ENCODE measurements around the gene ARPC5. TPM values are rescaled to one million over a fixed set of nuclear protein-coding genes. Genes with fewer than 3 reads are reported as not detected.

Gene ARPC5
- total RNA-seq, 4 donors from 2014 or later = 59.7 to 202 (median 102) TPM

DNA sequence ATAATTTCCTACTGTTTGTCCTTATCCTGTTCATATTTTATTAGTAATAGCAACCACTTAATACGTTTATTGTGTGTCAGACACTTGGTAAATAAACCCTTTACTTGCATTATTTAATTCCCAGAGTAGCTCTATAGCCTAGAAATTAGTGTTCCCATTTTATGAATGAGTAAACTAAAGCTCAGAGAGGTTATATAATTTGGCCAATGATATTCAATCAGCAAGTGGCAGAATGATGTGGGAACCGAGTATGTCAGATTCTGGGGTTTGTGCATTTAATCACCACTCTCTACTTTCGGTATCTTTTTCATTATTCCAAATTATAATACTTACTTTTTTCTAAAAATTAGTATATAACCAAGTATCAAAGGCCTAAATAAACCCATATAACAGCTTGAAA, 6.6 kb upstream of the ARPC5 start:
- TF ChIP-seq, protein P1, sequence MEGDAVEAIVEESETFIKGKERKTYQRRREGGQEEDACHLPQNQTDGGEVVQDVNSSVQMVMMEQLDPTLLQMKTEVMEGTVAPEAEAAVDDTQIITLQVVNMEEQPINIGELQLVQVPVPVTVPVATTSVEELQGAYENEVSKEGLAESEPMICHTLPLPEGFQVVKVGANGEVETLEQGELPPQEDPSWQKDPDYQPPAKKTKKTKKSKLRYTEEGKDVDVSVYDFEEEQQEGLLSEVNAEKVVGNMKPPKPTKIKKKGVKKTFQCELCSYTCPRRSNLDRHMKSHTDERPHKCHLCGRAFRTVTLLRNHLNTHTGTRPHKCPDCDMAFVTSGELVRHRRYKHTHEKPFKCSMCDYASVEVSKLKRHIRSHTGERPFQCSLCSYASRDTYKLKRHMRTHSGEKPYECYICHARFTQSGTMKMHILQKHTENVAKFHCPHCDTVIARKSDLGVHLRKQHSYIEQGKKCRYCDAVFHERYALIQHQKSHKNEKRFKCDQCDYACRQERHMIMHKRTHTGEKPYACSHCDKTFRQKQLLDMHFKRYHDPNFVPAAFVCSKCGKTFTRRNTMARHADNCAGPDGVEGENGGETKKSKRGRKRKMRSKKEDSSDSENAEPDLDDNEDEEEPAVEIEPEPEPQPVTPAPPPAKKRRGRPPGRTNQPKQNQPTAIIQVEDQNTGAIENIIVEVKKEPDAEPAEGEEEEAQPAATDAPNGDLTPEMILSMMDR (IDR thresholded peaks at IDR 0.05; ENCODE audit: low read depth) = no peak

DNA sequence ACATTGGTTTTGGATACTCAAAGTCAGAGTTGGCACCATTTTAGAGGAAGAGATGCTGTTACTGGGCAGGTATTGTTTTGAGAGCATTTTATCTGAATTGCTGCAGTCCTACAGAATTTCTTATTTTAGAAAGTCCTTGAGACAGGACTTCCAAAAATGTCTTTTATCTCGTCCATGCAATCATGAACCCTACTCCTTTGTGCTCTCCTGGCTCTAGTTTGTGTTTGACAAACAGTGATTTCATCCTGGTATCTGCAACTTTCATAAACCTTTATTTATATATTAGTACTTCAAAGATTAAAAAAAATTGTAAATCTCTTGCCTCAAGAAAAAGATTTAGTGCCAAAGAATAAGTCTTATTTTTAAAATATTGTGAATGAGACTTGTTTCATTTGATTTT, 4.6 kb upstream of the ARPC5 start:
- TF ChIP-seq, protein P1 (IDR thresholded peaks at IDR 0.05; ENCODE audit: low read depth) = no peak

DNA sequence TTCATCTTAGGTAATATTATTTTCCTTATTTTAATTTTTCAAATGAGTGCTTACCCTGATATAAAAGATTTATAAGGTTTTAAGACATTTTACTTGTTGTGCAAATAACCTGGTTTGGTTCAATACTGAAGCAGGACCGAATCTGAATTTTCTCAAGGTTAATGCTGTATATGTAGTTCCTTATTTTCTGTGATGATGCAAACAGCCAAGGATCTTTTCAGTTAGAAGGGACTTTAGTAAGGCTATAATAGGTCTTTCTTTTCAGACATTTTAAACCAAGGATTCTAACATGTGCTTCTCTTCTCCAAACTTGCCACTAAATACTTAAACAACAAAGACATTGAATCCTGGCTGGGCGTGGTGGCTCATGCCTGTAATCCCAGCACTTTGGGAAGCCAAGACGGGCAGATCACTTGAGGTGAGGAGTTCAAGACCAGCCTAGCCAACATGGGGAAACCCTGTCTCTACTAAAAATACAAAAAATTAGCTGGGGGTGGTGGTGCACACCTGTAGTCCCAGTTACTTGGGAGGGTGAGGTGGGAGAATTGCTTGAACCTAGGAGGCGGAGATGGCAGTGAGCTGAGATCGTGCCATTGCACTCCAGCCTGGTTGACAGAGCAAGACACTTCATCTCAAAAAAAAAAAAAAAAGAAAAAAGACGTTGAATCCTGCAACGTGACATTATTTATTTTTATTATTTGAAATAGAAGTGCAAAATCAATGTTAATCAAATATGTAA, 3.2 kb upstream of the ARPC5 start:
- TF ChIP-seq, protein P1 (IDR thresholded peaks at IDR 0.05; ENCODE audit: low read depth) = no peak

DNA sequence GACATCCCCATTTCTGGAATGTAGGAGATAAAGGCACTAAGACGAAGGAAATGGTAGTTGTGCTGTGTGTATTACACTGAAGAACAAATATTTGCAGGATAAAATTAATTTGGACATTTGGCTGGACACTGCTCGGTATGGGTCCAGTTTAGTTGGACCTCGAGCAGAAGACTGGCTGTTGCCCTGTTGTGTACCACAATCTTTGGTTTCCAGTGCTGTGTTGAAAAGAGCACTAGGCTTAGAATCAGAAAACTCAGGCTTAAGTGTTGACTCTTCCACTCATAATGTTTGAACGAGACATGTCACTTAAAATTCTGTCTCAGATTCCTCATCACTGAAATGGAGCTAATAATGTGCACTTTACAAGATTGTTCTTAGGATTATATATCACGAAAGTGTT, 1.2 kb upstream of the ARPC5 start:
- TF ChIP-seq, protein P1 (IDR thresholded peaks at IDR 0.05; ENCODE audit: low read depth) = no peak

DNA sequence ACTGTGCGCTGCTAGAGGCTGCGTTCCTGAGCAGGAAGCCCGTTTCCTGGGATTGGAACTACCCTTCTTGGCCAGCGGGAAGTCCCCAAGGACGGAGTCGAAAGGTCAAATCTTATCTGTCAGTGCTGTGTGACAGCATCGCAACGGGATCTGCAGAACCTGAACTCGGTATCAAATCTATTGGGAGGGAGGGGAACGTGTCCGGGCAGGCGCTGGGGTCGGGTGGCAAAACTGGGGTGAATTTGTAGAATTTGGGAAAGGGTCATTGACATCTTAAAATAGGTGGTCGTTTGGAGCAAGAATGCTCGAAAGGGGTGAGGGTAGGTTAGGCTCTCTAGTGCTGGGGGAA, 725 bp upstream of the ARPC5 start:
- TF ChIP-seq, protein P1 (IDR thresholded peaks at IDR 0.05; ENCODE audit: low read depth) = no peak

DNA sequence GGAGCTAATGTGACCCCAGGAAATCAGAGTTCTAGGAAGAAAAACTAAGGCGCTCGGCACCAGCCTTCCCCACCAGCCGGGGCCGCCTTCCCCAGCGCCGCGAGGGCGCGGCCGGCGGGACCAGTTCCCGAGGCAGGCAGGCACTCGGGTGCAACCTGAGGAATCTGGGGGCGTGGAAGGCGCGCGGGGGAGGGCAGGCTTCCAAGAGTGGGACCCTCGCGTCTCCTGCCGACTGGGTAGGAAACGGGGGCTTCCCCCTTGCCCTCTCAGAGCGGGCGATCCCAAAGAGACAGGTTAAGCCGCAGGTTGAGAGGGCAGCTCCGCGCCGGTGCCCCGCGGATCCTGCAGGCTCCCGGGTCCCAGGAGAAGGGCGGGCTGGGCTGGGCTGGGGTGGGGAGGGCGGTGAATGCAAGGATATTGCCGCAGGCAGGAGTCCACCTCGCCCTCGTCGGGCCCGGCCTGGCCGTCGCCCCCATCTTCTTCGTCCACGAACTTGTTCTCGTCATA, 431 bp downstream of the ARPC5 start:
- TF ChIP-seq, protein P1 (IDR thresholded peaks at IDR 0.05; ENCODE audit: low read depth) = no peak

DNA sequence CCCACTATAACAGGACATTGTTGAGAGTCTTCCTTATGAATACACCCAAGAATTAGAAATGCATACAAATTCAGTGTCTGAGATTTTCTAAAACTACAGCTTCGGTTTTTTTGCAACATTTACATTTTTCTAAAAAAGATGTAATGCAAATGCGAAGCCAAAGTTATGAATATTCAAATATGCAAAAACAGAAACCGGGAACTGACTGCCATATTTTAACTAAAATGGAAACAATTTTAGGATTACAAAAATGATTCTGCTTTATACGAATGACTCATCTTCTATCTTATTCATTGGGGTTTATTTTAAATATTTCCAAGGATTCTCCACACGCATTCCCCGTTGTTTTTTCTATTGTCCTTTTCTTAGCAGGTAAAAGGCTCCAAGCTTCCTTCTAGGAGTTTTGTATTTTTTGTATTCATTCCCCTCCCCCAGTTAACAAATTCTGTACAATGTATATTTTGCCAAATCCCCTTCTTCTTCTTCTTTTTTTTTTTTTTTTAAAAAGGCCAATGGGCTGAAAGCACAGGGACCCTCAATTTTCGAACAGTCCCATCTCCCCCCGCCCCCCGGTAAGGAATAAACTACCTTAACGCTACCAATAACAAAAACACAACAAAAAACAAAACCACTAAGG, 1.0 kb downstream of the ARPC5 start:
- TF ChIP-seq, protein P1 (IDR thresholded peaks at IDR 0.05; ENCODE audit: low read depth) = no peak

All from subcutaneous adipose tissue (tissue), 4 donors.